ENCODE results near the gene ZNF57.

- TF ChIP-seq CTCF (IDR thresholded peaks at IDR 0.05) (no peak), POLR2A (IDR thresholded peaks at IDR 0.05) (no peak), EP300 (IDR thresholded peaks at IDR 0.05) (no peak)
These were observed 34.2 kb upstream of the ZNF57 start for GRCh38 chr19:2866495-2867024.
